ENCODE results near the gene HRG.

The HRG gene, protein sequence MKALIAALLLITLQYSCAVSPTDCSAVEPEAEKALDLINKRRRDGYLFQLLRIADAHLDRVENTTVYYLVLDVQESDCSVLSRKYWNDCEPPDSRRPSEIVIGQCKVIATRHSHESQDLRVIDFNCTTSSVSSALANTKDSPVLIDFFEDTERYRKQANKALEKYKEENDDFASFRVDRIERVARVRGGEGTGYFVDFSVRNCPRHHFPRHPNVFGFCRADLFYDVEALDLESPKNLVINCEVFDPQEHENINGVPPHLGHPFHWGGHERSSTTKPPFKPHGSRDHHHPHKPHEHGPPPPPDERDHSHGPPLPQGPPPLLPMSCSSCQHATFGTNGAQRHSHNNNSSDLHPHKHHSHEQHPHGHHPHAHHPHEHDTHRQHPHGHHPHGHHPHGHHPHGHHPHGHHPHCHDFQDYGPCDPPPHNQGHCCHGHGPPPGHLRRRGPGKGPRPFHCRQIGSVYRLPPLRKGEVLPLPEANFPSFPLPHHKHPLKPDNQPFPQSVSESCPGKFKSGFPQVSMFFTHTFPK

GRCh38 chr3:186665625-186666188 lies at the start of gene HRG:
TSS of gene HRG (plus strand) at chr3:186666014. CDS start at chr3:186666032, 18 bp downstream.
- DNase-seq (ENCODE audit: low spot score), result no peak

- DNase-seq (ENCODE audit: low spot score), result no peak
These were observed 49.6 kb upstream of the HRG start for GRCh38 chr3:186616299-186616617.

DNA sequence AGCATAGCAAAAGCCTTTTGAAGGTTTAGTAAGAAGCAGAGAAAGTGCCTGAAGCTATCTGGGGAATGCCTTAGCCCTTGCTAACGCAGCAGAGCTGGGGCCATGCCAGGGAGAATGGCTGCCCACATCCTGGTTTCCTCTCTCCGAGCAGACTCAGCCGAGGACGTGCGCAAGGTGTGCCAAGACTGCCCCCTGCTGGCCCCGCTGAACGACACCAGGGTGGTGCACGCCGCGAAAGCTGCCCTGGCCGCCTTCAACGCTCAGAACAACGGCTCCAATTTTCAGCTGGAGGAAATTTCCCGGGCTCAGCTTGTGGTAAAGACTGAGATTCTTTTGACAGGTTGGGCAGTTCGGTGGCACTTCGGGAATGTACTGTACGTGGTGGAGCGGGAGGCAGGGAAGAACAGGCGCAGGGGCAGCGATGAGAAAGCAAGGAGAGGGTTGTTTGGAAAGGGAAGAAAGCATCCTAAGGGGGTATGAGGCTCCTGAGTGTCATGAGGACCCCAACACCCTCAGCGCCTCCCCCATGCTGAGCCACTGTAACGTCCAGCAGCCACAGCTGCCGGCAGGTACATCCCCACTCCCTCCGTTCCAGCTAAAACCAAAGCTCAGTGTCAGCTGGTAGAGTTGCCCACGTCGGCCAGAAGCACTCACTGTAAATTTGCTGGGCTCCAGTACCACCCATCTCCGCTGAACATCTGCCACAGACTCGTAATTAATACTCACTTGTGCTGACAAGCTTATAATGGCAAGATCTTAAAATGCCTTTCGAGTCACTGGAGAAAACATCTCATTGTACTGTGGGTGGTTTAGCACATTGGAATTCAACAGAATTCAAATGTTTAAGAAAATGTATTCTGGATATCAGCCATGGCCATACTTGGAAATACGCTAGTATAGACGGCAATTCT lies 48.5 kb upstream of the HRG start:
- peak; percentile 84 for DNase-seq (ENCODE audit: low spot score)

DNA sequence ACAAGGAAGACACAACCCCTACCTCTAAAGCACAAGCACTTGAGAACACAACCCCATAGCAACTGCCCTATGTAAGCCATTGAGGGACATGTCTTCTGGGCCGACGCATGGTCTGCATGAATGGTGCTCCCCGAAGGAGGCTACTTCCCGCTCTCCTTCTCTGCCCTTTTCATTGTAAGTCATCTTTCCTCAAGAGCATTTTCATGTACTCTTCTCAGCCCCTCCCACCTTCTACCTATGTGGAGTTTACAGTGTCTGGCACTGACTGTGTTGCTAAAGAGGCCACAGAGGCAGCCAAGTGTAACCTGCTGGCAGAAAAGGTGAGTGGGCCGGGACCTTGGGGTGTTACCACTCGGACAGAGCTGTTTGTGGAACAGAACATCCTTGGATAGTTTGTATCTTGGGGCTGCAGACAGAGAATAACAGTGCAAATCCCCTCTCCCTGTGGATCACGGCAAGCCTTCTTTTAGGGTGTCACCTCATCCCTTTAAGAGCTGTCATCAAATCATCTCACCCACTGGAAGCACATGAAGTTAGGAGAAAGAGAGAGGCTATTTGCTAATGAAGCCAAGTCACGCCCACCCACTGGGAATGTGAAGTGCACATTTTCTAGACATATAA lies 47.4 kb upstream of the HRG start:
- no peak for DNase-seq (ENCODE audit: low spot score)

DNA sequence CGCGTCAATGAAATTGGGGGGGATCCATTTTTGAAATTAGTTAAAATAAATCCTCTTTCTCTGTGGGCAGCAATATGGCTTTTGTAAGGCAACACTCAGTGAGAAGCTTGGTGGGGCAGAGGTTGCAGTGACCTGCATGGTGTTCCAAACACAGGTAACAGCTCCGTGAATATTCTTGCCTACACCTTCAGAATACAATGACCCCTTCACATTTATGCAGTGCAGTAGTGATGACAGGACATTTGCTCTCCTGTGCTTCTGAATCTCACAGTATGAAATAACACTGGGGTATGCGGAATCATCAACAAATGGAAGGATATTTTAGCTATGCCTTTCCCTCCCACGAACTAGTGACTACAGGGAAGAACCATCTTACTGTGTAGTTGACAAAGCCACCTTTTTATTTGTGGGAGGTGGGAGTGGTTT lies 46.0 kb upstream of the HRG start:
- DNase-seq (ENCODE audit: low spot score), result no peak

- DNase-seq (ENCODE audit: low spot score), result no peak
These were observed 45.4 kb upstream of the HRG start for GRCh38 chr3:186620213-186621092.

DNA sequence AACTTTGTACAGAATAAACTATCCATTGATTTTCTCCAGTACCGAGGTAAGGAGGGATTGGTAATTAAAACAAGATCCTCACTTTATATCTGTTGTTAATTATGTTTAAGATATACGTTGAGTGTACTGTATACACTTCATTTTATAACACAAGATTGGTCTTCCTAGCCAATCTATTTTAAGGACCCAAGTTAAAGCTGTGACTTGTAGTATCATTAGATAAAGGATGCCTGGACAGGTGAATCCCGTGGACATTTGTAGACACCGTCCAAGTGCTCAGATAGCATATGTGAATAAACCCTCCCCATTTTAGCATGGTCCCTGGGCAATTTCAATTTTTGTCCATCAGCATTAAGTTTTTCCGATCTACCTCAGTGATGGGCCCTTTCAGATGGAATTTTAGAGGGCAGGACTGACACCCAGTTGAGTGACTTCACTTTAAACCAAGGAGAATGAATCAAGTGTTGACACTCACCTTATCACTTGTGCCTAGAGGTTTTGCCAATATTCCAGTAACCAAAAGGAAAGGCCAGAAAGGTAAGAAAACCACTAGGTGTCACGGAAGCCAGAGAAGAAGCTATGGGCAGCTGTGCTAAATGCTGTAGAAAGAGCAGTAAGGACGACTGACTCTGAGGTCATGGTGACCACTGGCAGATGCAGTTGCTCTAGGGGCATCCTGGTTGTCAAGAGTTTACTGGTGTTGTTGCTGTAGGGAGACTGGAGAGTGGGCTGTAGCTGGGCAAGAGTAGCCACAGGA lies 43.7 kb upstream of the HRG start:
- no peak for DNase-seq (ENCODE audit: low spot score)

DNA sequence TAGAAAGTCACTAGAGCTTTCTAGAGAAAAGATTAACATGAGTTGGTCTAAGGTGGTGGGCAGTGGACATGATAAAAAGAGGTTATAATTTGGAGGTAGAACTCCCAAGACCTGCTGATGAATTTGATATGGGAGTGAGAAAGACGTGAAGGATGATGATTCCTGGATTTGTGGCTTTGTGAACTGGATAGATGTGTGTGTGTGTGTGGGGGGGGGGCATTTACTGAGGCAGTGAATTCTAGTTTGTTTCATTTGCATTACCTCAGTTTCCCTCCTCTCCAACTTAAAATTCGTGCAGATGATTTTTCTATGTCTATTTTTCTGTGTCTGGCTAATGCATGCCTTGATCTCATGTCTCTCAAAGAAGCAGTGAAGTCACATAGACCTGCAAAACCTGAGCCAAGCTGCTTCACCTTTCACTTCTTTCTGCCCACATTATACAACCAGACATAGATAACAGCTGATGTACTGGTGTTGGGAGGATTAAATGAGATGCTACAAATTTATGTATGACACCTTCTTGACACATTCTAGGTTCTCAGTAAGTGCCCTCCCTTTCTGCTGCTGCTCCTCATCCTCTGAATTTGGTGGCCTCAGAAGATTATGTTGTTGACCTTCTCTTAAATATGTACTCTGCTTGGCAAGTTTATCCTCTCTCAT lies 43.0 kb upstream of the HRG start:
- no peak for DNase-seq (ENCODE audit: low spot score)

DNA sequence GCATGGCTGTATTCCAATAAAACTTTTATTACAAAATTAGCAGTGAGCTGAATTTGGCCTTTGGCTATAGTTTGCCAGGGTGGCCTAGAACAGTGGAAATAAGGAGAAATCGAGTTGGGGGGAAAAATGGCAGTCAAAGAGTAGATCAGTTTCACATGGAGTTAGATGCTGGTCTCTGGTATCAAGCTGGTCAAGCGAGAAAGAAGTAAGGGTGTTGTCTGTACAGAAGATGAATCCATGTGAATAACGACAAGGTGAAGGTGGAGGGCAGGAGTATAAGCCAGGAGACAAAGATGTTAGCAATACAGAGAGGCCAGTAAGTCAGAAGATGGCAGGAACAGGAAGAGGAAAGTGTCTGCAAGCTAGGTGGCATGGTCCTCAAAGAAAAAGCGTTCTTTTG lies 41.2 kb upstream of the HRG start:
- DNase-seq (ENCODE audit: low spot score), result no peak

- no peak for DNase-seq (ENCODE audit: low spot score)
These were observed 40.2 kb upstream of the HRG start for GRCh38 chr3:186625600-186626042.

GRCh38 chr3:186626254-186626847 lies 39.5 kb upstream of the HRG start:
- no peak for DNase-seq (ENCODE audit: low spot score)

- no peak for DNase-seq (ENCODE audit: low spot score)
These were observed 37.9 kb upstream of the HRG start for GRCh38 chr3:186627852-186628414.

DNA sequence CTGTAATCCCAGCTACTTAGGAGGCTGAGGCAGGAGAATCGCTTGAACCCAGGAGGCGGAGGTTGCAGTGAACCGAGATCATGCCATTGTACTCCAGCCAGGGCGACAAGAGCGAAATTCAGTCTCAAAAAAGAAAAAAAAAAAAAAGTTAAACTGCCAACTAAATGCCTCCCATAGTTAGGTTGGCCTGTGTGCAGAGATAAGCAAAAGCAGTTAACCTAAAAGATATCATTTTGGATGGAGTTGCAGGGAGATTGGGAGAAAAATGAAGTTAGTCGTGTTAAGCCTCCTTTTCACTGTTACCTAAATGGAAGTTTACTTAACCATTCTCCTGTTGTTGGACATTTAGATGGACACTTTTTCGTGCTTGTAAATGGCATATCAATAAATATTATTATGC lies 37.1 kb upstream of the HRG start:
- DNase-seq (ENCODE audit: low spot score), result no peak

DNA sequence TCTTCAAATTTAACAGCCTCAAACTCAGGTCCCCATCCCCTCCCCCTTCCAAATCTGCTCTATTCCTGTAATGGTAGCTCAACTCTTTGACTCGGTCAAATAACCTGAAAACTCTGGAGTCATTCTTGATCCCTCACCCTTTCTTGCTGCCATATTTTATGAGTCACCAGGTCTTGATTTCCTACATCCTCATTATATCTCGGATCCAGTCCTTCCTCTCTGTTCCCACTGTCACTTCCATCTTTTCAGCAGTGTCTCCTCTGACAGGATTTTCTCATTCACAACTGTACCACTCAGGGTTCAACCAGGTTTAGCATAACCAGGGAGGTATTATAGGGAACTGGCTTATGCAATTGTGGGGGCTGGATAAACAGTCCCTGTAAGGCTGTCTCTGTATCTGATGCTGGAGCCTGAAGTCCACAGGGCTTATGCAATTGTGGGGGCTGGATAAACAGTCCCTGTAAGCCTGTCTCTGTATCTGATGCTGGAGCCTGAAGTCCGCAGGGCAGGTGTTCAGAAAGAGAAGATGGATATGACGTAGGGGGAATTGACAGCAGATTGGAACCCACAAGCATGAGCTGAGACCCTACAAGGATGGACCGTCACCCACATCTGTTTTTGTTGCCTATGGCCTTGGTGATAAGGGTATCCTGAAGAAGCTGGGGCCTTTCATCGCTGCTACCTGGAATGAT lies 34.7 kb upstream of the HRG start:
- no peak for DNase-seq (ENCODE audit: low spot score)

DNA sequence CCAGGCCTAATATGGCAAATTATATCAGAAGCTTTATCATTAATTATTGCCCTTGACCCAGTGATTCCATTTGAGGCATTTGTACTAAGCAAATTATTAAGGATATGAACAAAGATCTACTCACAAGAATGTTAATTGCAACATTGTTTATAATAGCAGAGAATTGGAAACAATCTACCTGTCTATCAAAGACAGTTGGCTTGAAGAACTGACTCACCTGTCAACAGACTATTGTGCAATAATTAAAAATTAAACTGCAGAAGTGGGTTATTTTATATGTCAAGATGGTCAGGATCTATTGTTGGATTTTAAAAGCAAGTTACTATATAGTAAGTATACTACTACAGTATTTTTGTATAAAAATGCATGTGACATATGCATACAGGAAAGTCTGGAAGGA lies 32.3 kb upstream of the HRG start:
- DNase-seq (ENCODE audit: low spot score), result no peak

DNA sequence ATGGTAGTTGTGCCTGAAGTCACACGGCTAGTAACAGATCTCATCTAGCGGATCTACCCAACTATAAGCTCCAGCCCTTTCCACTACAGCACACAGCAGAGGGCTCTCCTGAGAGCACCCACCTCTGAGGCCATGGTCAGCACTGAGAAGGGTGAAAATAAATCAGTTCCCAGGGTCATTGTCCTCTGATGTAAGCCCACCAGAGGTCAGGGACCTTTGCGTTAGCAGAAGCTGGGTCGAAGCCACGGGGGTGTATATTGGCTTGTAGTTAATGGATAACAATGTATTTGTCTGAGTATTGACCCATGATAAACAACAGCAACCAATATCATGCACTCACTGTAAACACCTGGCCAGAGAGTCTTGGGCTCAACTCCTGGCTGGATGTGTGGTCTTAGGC lies 31.6 kb upstream of the HRG start:
- peak; percentile 36 for DNase-seq (ENCODE audit: low spot score)

- no peak for DNase-seq (ENCODE audit: low spot score)
These were observed 30.3 kb upstream of the HRG start for GRCh38 chr3:186635532-186635931.

- DNase-seq (ENCODE audit: low spot score), result no peak
These were observed 29.3 kb upstream of the HRG start for GRCh38 chr3:186636536-186636935.
